ENCODE data around the gene HEG1. TPM values are rescaled to one million over a fixed set of nuclear protein-coding genes. Genes with fewer than 3 reads are reported as not detected.

The HEG1 gene
- total RNA-seq, 1 experiment from 2014 or later: 57.9 TPM

- H3K4me2 ChIP-seq (ENCODE audit: low read depth, low read length, poor library complexity, severe bottlenecking): no peak overlapping the region
- no peak overlapping the region for H2AFZ ChIP-seq (ENCODE audit: low read length)
- H3K36me3 ChIP-seq (ENCODE audit: insufficient read depth, low read length): peaks cover 18% of the 10 kb centered on the region; the same call in 1 of the 2 replicates
- H3K79me2 ChIP-seq (ENCODE audit: low read length): peaks cover 100% of the 10 kb centered on the region
- H3K9me2 ChIP-seq (replicated peaks; ENCODE audit: insufficient read depth, low read length): no peaks in the 10 kb centered on the region
- no peak overlapping the region for H3K9ac ChIP-seq (ENCODE audit: low read length)
- no peak overlapping the region for H3K4me3 ChIP-seq (ENCODE audit: low read length)
- 0 out of 2 replicates have a peak overlapping the region, but pooled peaks have one; percentile 3 for H3K27ac ChIP-seq (ENCODE audit: low read length)
- H3K9me3 ChIP-seq (ENCODE audit: low read length): no peaks in the 10 kb centered on the region
- H3K27me3 ChIP-seq (ENCODE audit: low read length): no peaks in the 10 kb centered on the region
- H4K20me1 ChIP-seq (ENCODE audit: insufficient read depth, low read depth, low read length): no peaks in the 10 kb centered on the region; the same call in 1 of the 2 replicates
- H3K4me1 ChIP-seq (ENCODE audit: low read length): peaks cover 95% of the 10 kb centered on the region
- peak; percentile 53 for DNase-seq
Measured at GRCh38 chr3:125037498-125038150, 18.2 kb downstream of the HEG1 start.

- Histone ChIP-seq H3K9me2 (replicated peaks; ENCODE audit: insufficient read depth, low read length) (no peaks in the 10 kb centered on the region), H3K4me2 (ENCODE audit: low read depth, low read length, poor library complexity, severe bottlenecking) (peak overlapping the region; percentile 11), H3K36me3 (ENCODE audit: insufficient read depth, low read length) (peaks cover 28% of the 10 kb centered on the region; the same call in 1 of the 2 replicates), H3K27ac (ENCODE audit: low read length) (peak overlapping the region; percentile 17; the same call in 1 of the 2 replicates), H2AFZ (ENCODE audit: low read length) (no peak overlapping the region), H3K9ac (ENCODE audit: low read length) (no peak overlapping the region), H3K4me1 (ENCODE audit: low read length) (peaks cover 95% of the 10 kb centered on the region), H3K79me2 (ENCODE audit: low read length) (peaks cover 100% of the 10 kb centered on the region), H3K27me3 (ENCODE audit: low read length) (no peaks in the 10 kb centered on the region), H4K20me1 (ENCODE audit: insufficient read depth, low read depth, low read length) (no peaks in the 10 kb centered on the region; the same call in 1 of the 2 replicates), H3K4me3 (ENCODE audit: low read length) (no peak overlapping the region), H3K9me3 (ENCODE audit: low read length) (no peaks in the 10 kb centered on the region)
- DNase-seq: no peak
Measured at GRCh38 chr3:125035217-125035616, 20.6 kb downstream of the HEG1 start.

GRCh38 chr3:125033616-125034015 lies 22.2 kb downstream of the HEG1 start:
- Histone ChIP-seq H3K9ac (ENCODE audit: low read length) (no peak overlapping the region), H4K20me1 (ENCODE audit: insufficient read depth, low read depth, low read length) (no peaks in the 10 kb centered on the region; the same call in 1 of the 2 replicates), H3K27ac (ENCODE audit: low read length) (peak overlapping the region; percentile 63; the same call in 1 of the 2 replicates), H3K4me2 (ENCODE audit: low read depth, low read length, poor library complexity, severe bottlenecking) (peak overlapping the region; percentile 3), H3K9me2 (replicated peaks; ENCODE audit: insufficient read depth, low read length) (no peaks in the 10 kb centered on the region), H3K36me3 (ENCODE audit: insufficient read depth, low read length) (peaks cover 42% of the 10 kb centered on the region), H3K9me3 (ENCODE audit: low read length) (no peaks in the 10 kb centered on the region), H2AFZ (ENCODE audit: low read length) (no peak overlapping the region), H3K4me1 (ENCODE audit: low read length) (peaks cover 86% of the 10 kb centered on the region), H3K4me3 (ENCODE audit: low read length) (no peak overlapping the region), H3K79me2 (ENCODE audit: low read length) (peaks cover 99% of the 10 kb centered on the region), H3K27me3 (ENCODE audit: low read length) (no peaks in the 10 kb centered on the region)
- no peak for DNase-seq

- Histone ChIP-seq H3K27me3 (ENCODE audit: low read length) (no peaks in the 10 kb centered on the region), H3K79me2 (ENCODE audit: low read length) (peaks cover 99% of the 10 kb centered on the region)
Measured at GRCh38 chr3:125033135-125033534, 22.7 kb downstream of the HEG1 start.

GRCh38 chr3:125032683-125033082 lies 23.1 kb downstream of the HEG1 start:
- peak overlapping the region; percentile 63 for H3K27ac ChIP-seq (ENCODE audit: low read length)
- no peak overlapping the region for H3K4me3 ChIP-seq (ENCODE audit: low read length)
- H3K79me2 ChIP-seq (ENCODE audit: low read length): peaks cover 99% of the 10 kb centered on the region
- peaks cover 80% of the 10 kb centered on the region for H3K4me1 ChIP-seq (ENCODE audit: low read length)
- no peak for DNase-seq
- no peaks in the 10 kb centered on the region; the same call in 1 of the 2 replicates for H4K20me1 ChIP-seq (ENCODE audit: insufficient read depth, low read depth, low read length)
- no peaks in the 10 kb centered on the region for H3K27me3 ChIP-seq (ENCODE audit: low read length)
- H3K9ac ChIP-seq (ENCODE audit: low read length): peak overlapping the region; percentile 17
- no peak overlapping the region for H3K4me2 ChIP-seq (ENCODE audit: low read depth, low read length, poor library complexity, severe bottlenecking)
- H3K9me3 ChIP-seq (ENCODE audit: low read length): no peaks in the 10 kb centered on the region
- H2AFZ ChIP-seq (ENCODE audit: low read length): no peak overlapping the region
- H3K9me2 ChIP-seq (replicated peaks; ENCODE audit: insufficient read depth, low read length): no peaks in the 10 kb centered on the region
- H3K36me3 ChIP-seq (ENCODE audit: insufficient read depth, low read length): peaks cover 47% of the 10 kb centered on the region

More at GRCh38 chr3:125033135-125033534, 22.7 kb downstream of the HEG1 start:
- H4K20me1 ChIP-seq (ENCODE audit: insufficient read depth, low read depth, low read length): no peaks in the 10 kb centered on the region; the same call in 1 of the 2 replicates
- no peak overlapping the region for H3K9ac ChIP-seq (ENCODE audit: low read length)
- H3K4me3 ChIP-seq (ENCODE audit: low read length): no peak overlapping the region
- no peak for DNase-seq
- peak overlapping the region; percentile 3 for H3K4me2 ChIP-seq (ENCODE audit: low read depth, low read length, poor library complexity, severe bottlenecking)
- peak overlapping the region; percentile 63 for H3K27ac ChIP-seq (ENCODE audit: low read length)
- H2AFZ ChIP-seq (ENCODE audit: low read length): no peak overlapping the region
- peaks cover 84% of the 10 kb centered on the region for H3K4me1 ChIP-seq (ENCODE audit: low read length)
- no peaks in the 10 kb centered on the region for H3K9me3 ChIP-seq (ENCODE audit: low read length)
- H3K9me2 ChIP-seq (replicated peaks; ENCODE audit: insufficient read depth, low read length): no peaks in the 10 kb centered on the region
- peaks cover 44% of the 10 kb centered on the region for H3K36me3 ChIP-seq (ENCODE audit: insufficient read depth, low read length)

- H3K79me2 ChIP-seq (ENCODE audit: low read length): peaks cover 99% of the 10 kb centered on the region
- peaks cover 75% of the 10 kb centered on the region for H3K4me1 ChIP-seq (ENCODE audit: low read length)
- H3K27ac ChIP-seq (ENCODE audit: low read length): peak overlapping the region; percentile 63
- H3K36me3 ChIP-seq (ENCODE audit: insufficient read depth, low read length): peaks cover 50% of the 10 kb centered on the region
- H3K9me3 ChIP-seq (ENCODE audit: low read length): no peaks in the 10 kb centered on the region
- H3K4me3 ChIP-seq (ENCODE audit: low read length): no peak overlapping the region
- peak; percentile 59 for DNase-seq
- no peak overlapping the region for H2AFZ ChIP-seq (ENCODE audit: low read length)
- no peaks in the 10 kb centered on the region for H3K27me3 ChIP-seq (ENCODE audit: low read length)
- no peaks in the 10 kb centered on the region for H3K9me2 ChIP-seq (replicated peaks; ENCODE audit: insufficient read depth, low read length)
- H4K20me1 ChIP-seq (ENCODE audit: insufficient read depth, low read depth, low read length): no peaks in the 10 kb centered on the region; the same call in 1 of the 2 replicates
- H3K4me2 ChIP-seq (ENCODE audit: low read depth, low read length, poor library complexity, severe bottlenecking): peak overlapping the region; percentile 0
- H3K9ac ChIP-seq (ENCODE audit: low read length): peak overlapping the region; percentile 17; the same call in 1 of the 2 replicates
Measured at GRCh38 chr3:125032100-125032643, 23.6 kb downstream of the HEG1 start.

GRCh38 chr3:125031544-125031943 lies 24.3 kb downstream of the HEG1 start:
- H2AFZ ChIP-seq (ENCODE audit: low read length): no peak overlapping the region
- H3K4me2 ChIP-seq (ENCODE audit: low read depth, low read length, poor library complexity, severe bottlenecking): peak overlapping the region; percentile 6
- peaks cover 46% of the 10 kb centered on the region for H3K36me3 ChIP-seq (ENCODE audit: insufficient read depth, low read length)
- no peaks in the 10 kb centered on the region for H3K27me3 ChIP-seq (ENCODE audit: low read length)
- H3K9me2 ChIP-seq (replicated peaks; ENCODE audit: insufficient read depth, low read length): no peaks in the 10 kb centered on the region
- H3K9ac ChIP-seq (ENCODE audit: low read length): no peak overlapping the region
- no peaks in the 10 kb centered on the region for H3K9me3 ChIP-seq (ENCODE audit: low read length)
- H3K4me1 ChIP-seq (ENCODE audit: low read length): peaks cover 68% of the 10 kb centered on the region
- no peak overlapping the region; the same call in 1 of the 2 replicates for H3K27ac ChIP-seq (ENCODE audit: low read length)
- no peak overlapping the region for H3K4me3 ChIP-seq (ENCODE audit: low read length)
- H4K20me1 ChIP-seq (ENCODE audit: insufficient read depth, low read depth, low read length): no peaks in the 10 kb centered on the region
- DNase-seq: no peak
- peaks cover 97% of the 10 kb centered on the region for H3K79me2 ChIP-seq (ENCODE audit: low read length)

GRCh38 chr3:125028657-125029056 lies 27.1 kb downstream of the HEG1 start:
- peaks cover 63% of the 10 kb centered on the region for H3K36me3 ChIP-seq (ENCODE audit: insufficient read depth, low read length)
- H3K9ac ChIP-seq (ENCODE audit: low read length): no peak overlapping the region
- no peaks in the 10 kb centered on the region for H3K27me3 ChIP-seq (ENCODE audit: low read length)
- no peak overlapping the region for H3K4me2 ChIP-seq (ENCODE audit: low read depth, low read length, poor library complexity, severe bottlenecking)
- H3K79me2 ChIP-seq (ENCODE audit: low read length): peaks cover 96% of the 10 kb centered on the region
- H3K4me3 ChIP-seq (ENCODE audit: low read length): no peak overlapping the region
- peaks cover 63% of the 10 kb centered on the region for H3K4me1 ChIP-seq (ENCODE audit: low read length)
- no peaks in the 10 kb centered on the region for H3K9me2 ChIP-seq (replicated peaks; ENCODE audit: insufficient read depth, low read length)
- DNase-seq: no peak
- H3K9me3 ChIP-seq (ENCODE audit: low read length): no peaks in the 10 kb centered on the region
- H3K27ac ChIP-seq (ENCODE audit: low read length): no peak overlapping the region; the same call in 1 of the 2 replicates
- H2AFZ ChIP-seq (ENCODE audit: low read length): no peak overlapping the region
- no peaks in the 10 kb centered on the region for H4K20me1 ChIP-seq (ENCODE audit: insufficient read depth, low read depth, low read length)
